HG02588 (cell line): ENCODE measurements around the gene CCDC102B.

Source experiments
- ATAC-seq: cut with Tn5 transposase; IDR thresholded peaks from one replicate; pipeline ENCODE4 v1.9.1; 2021; ENCODE audit warnings: mild to moderate bottlenecking, moderate library complexity; ENCODE audit not compliant: unreplicated experiment

CCDC102B gene

GRCh38 chr18:69064063-69064462 is 266.2 kb downstream of the CCDC102B start:
- no peak for ATAC-seq

- ATAC-seq, result no peak
These were observed 269.2 kb downstream of the CCDC102B start for GRCh38 chr18:69067048-69067447.

DNA sequence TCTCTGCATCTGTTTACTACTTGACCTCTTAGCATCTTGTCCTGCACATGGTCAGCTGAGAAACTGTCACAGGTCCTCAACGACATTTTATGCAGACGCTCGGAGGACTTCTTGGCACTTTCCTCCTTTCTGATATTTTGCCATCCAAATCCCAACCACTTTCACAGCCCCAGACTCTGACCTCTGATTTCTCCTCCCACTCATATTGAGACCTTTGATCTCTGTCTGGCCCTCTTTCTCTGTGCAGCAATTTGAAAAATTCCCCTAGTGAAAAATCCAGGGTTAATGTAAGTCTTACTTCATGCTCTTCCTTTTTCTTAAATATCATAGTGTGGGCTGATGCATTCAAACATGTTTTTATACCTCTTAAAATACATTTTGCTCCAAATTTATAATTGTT is 273.8 kb downstream of the CCDC102B start:
- ATAC-seq, result no peak

DNA sequence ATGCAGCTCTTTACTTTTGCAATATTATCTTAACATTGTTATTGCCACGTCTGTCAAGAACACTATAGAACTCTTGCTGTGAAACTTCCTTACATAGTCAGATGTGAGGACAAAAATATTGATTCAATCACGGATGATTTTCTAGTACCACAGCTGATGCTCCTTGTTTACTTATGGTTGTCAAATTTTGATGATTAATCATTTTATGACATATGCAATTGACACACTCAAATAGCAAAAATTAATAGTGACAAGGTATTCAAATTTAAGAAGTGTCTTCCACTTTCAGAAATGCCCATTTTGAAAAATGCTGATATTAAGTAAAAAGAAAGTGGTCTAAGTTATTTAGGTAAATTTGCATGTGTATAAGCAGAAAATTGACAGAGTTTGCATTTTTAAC is 284.0 kb downstream of the CCDC102B start:
- no peak for ATAC-seq

GRCh38 chr18:69082499-69082898 is 284.6 kb downstream of the CCDC102B start:
- no peak for ATAC-seq

GRCh38 chr18:69085951-69086350 is 288.1 kb downstream of the CCDC102B start:
- ATAC-seq, result no peak

DNA sequence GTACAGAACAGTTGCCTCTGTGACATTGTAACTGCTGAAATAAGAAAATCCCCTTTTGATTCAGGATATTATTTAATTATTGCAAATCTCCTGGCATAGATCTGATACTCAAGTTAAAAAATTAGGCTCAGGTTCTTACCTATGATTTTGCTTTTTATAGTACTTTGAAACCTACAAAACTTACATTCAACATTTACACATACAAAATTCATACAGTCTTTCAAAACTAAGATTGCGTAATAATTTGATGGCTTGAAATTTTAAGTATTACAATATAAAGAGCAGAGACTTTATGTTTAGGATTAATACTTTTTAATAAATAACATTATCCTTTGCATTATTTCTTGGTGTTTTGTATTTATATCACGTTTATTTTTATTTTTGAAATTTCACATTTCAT is 291.1 kb downstream of the CCDC102B start:
- no peak for ATAC-seq

DNA sequence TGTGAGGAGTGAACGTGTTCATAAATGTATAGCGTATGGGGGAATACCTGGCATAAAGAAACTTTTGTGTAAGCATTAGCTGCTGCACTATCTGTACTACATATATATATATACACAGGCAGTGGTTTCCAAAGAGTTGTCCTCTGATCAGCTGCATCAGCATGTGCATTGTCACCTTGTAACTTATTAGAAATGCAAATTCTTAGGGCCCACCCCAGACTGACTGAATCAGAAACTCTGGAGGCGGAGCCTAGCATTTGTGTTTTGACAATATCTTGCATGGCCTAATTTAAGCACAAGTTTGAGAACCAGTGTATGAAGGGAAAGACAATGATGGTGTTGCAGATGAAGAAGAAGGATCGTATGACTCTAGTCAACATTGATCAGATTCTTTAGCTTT is 299.5 kb downstream of the CCDC102B start:
- ATAC-seq, result no peak

DNA sequence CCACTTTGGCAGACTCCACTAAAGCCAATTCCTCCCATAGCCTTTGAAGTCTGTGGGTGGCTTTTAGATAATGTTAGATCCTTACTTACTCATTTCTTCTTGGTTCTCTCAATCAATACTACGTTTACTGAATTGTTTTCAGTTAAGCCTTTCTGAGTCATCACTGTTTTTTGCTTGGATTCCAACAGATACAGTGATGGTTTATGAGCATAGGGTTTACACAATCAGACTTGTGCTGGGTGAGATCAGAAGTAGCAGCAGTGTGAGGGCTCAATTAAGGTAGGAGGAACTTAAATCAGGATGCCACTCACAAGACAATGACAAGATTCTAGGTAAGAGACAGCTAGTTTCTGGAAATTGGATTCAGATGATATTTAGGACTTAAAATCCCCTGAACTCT is 305.1 kb downstream of the CCDC102B start:
- no peak for ATAC-seq
